Muscle layer of colon (tissue), 2 donors: ENCODE data around the gene POLE2.

Experiments
- H3K27ac ChIP-seq: one replicate; pipeline ENCODE4 v1.7.0; 2013; ENCODE audit warnings: low read depth, mild to moderate bottlenecking, low read length, moderate library complexity
- H3K27me3 ChIP-seq, 2 donors: one replicate each; pipeline ENCODE4 v1.7.0; 2013; ENCODE audit warnings: low read length in 2 of 2, mild to moderate bottlenecking in 2 of 2; ENCODE audit not compliant: insufficient read depth in 2 of 2, control insufficient read depth in 1 of 2
- H3K36me3 ChIP-seq: one replicate; pipeline ENCODE4 v1.7.0; 2013; ENCODE audit warnings: mild to moderate bottlenecking, low read length; ENCODE audit not compliant: insufficient read depth
- H3K4me1 ChIP-seq: one replicate; pipeline ENCODE4 v1.7.0; 2013; ENCODE audit warnings: mild to moderate bottlenecking, low read length; ENCODE audit not compliant: insufficient read depth
- H3K4me3 ChIP-seq, 2 donors: one replicate each; pipeline ENCODE4 v1.7.0; 2013; ENCODE audit warnings: low read length in 2 of 2, low read depth in 1 of 2, mild to moderate bottlenecking in 1 of 2, moderate library complexity in 1 of 2
- H3K9ac ChIP-seq: one replicate; pipeline ENCODE4 v1.7.0; 2013; ENCODE audit warnings: low read length
- H3K9me3 ChIP-seq: one replicate; pipeline ENCODE4 v1.7.0; 2013; ENCODE audit warnings: mild to moderate bottlenecking, low read length
- donor health status: abdominal sarcoma.
- donor health status: Adenocarcinoma of cecum.

POLE2 gene

DNA sequence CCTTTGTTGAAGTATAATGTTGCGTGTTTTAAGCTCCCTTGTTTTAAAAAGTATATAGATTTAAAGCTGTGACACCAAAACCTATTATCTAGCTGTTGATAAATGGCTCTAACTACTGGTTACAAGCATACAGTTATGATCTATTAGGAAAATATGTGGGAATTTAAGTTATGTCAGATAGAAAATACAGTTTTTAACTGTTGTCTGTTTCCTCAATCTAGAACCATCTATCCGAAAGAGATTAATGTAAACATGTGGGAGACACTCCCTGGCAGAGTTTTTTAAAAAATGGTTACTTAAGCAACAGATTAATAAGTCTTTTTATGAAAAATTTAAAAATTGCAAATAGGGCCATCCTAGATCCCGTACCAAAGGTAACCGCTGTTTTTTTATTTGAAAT lies 75.8 kb downstream of the POLE2 start:
- Histone ChIP-seq H3K27ac (no peak overlapping the region), H3K9me3 (no peaks in the 10 kb centered on the region), H3K4me3 (no peak overlapping the region), H3K27me3 (no peaks in the 10 kb centered on the region), H3K4me1 (no peaks in the 10 kb centered on the region), H3K36me3 (no peaks in the 10 kb centered on the region), H3K9ac (no peak overlapping the region)

DNA sequence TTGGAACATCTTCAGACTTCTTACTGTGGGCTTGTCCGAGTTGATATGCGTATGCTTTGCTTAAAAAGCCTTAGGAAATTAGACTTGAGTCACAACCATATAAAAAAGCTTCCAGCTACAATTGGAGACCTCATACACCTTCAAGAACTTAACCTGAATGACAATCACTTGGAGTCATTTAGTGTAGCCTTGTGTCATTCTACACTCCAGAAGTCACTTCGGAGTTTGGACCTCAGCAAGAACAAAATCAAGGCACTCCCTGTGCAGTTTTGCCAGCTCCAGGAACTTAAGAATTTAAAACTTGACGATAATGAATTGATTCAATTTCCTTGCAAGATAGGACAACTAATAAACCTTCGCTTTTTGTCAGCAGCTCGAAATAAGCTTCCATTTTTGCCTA lies 80.4 kb downstream of the POLE2 start:
- no peak overlapping the region for H3K27ac ChIP-seq
- H3K4me1 ChIP-seq: no peaks in the 10 kb centered on the region
- H3K36me3 ChIP-seq: no peaks in the 10 kb centered on the region
- no peaks in the 10 kb centered on the region for H3K9me3 ChIP-seq
- no peak overlapping the region for H3K9ac ChIP-seq
- H3K4me3 ChIP-seq: no peak overlapping the region
- no peaks in the 10 kb centered on the region for H3K27me3 ChIP-seq

DNA sequence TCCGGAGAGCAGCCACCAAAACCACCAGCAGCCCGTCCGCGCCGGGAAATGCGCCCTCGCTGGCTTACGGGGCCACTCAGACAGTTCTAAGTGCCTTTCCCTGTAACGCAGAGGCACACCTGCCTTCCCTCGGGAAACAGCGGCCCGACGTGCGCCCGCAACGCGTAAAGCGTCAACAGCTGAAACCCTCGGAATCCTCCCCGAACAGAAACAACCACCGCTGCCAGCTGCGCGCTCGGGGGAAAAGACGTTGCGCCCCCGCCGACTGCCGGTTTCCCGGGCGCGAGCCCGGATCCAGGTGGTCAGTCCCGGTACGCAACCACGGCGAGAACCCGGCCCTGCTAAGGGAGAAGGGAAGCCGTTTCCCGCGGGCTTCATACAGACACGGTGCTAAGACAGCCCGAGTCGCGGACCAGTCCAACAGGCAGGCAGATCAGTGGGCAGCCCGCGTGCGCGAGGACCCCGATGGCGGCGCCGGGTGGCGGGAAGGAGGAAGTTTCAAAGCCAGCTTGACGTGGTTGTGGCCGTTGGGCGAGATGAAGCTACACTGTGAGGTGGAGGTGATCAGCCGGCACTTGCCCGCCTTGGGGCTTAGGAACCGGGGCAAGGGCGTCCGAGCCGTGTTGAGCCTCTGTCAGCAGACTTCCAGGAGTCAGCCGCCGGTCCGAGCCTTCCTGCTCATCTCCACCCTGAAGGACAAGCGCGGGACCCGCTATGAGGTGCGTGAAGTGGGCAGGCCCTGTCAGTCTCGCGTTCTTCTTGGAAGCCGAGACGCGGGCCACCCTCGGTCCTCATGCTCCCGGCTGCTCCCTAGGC lies 89.3 kb downstream of the POLE2 start, which contains the start of gene LRR1:
Gene LRR1 (plus strand): TSS at position 456 of the 816 bp plus-strand sequence. CDS start 81 bp downstream, at position 537.
- Histone ChIP-seq H3K9ac (peak within 1 kb of the TSS; percentile 97), H3K4me1 (peaks cover 8% of the 10 kb centered on the region), H3K36me3 (no peaks in the 10 kb centered on the region), H3K27me3 (no peaks in the 10 kb centered on the region), H3K9me3 (no peaks in the 10 kb centered on the region), H3K27ac (peak within 1 kb of the TSS; percentile 97), H3K4me3 (peak within 1 kb of the TSS; percentile 75 to 86)

DNA sequence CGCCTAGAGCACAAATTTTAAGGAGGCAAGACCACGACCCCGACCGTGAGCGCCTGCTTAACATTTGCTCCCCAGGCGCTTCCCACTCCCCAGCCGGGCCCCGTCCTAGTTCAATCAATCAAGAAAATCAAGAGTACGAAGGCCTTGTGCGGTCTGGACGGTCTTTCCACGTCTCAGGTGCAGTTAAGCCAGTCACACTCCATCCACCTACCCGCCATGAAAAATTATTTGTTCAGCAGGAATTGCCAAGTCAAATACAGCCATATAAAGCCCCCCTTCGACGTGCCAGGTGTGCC lies 89.9 kb downstream of the POLE2 start:
- Histone ChIP-seq H3K4me1 (peaks cover 8% of the 10 kb centered on the region), H3K4me3 (peak overlapping the region; percentile 75 to 86), H3K9ac (peak overlapping the region; percentile 97), H3K27ac (peak overlapping the region; percentile 97), H3K27me3 (no peaks in the 10 kb centered on the region), H3K9me3 (no peaks in the 10 kb centered on the region), H3K36me3 (no peaks in the 10 kb centered on the region)

DNA sequence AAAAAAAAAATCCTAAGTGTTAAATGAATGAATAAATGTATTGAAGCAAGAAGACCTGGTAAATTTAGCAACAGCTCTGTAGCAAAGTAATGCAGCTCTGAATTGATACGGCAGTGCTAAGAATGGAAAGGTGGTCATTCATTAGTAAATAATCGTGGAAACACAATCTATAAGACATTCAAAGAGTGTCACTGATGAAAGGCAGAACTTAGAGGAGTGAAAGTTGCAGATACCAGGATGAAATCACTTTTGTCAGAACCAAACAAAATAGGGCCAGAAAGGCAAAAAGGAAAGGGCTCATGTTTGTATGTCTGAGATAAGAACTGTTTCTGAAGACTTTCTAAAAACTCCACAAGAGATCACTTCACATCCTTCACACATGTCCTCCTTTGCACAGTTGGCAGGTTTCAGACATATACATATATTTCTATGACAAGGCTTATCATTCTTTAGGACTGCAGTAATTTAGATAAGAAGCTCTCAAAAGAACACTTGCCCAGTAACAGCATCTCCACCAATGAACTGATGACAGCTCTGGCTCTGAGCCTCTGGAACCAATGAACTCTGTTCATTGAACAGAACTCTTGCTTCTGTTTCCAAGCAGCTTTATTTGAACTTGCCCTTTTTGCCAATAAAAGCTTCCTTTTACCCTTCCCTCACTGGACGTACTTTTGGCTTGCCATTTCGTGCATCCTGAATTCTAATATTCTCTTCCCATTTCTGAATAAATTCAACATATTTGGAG lies 93.5 kb downstream of the POLE2 start:
- no peak overlapping the region for H3K27ac ChIP-seq
- H3K4me3 ChIP-seq: no peak overlapping the region
- H3K36me3 ChIP-seq: no peaks in the 10 kb centered on the region
- no peaks in the 10 kb centered on the region for H3K9me3 ChIP-seq
- H3K9ac ChIP-seq: no peak overlapping the region
- H3K4me1 ChIP-seq: peaks cover 8% of the 10 kb centered on the region
- no peaks in the 10 kb centered on the region for H3K27me3 ChIP-seq
